Endodermal cell (in vitro differentiated cells): ENCODE data around the gene H6PD. TPM values are rescaled to one million over a fixed set of nuclear protein-coding genes. Genes with fewer than 3 reads are reported as not detected.
"Not testable (repeated sequence)": the region's sequence is repeated elsewhere in the genome, so short reads cannot be mapped to it uniquely, and the experiment has no call there.

Source experiments
- DNase-seq: peaks from one replicate; pipeline ENCODE4 v3.0.0-alpha.2; 2017
- H3K27ac ChIP-seq: 2 replicates; pipeline ENCODE4 v1.5.1; 2013; ENCODE audit warnings: mild to moderate bottlenecking, low read depth, low read length, moderate library complexity
- H3K27me3 ChIP-seq: 2 replicates; pipeline ENCODE4 v1.6.1; 2013; ENCODE audit warnings: mild to moderate bottlenecking, low read length, moderate library complexity; ENCODE audit not compliant: insufficient read depth, control insufficient read depth, poor library complexity, severe bottlenecking
- H3K36me3 ChIP-seq: 2 replicates; pipeline ENCODE4 v1.7.0; 2013; ENCODE audit warnings: mild to moderate bottlenecking, low read length, moderate library complexity; ENCODE audit not compliant: control insufficient read depth, insufficient read depth
- H3K4me1 ChIP-seq: one replicate; pipeline ENCODE4 v1.7.0; 2013; ENCODE audit warnings: low read length; ENCODE audit not compliant: control insufficient read depth, insufficient read depth
- H3K4me3 ChIP-seq: 2 replicates; pipeline ENCODE4 v1.5.1; 2013; ENCODE audit warnings: mild to moderate bottlenecking, low read length, moderate library complexity
- H3K9ac ChIP-seq: 2 replicates; pipeline ENCODE4 v1.6.1; 2013; ENCODE audit warnings: mild to moderate bottlenecking, low read length, moderate library complexity; ENCODE audit not compliant: poor library complexity, severe bottlenecking; ENCODE audit errors: extremely low read depth
- H3K9me3 ChIP-seq: 2 replicates; pipeline ENCODE4 v1.6.1; 2013; ENCODE audit warnings: mild to moderate bottlenecking, low read length, moderate library complexity; ENCODE audit not compliant: control insufficient read depth
- H3K27ac Mint-ChIP-seq: 2 replicates; pipeline ENCODE4 v1.8.0; 2020; ENCODE audit warnings: mixed read lengths
- H3K27me3 Mint-ChIP-seq: 2 replicates; pipeline ENCODE4 v1.8.0; 2021; ENCODE audit warnings: mild to moderate bottlenecking, mixed read lengths; ENCODE audit not compliant: insufficient read depth
- H3K36me3 Mint-ChIP-seq: 2 replicates; pipeline ENCODE4 v1.8.0; 2020; ENCODE audit warnings: low read depth, mixed read lengths
- H3K4me1 Mint-ChIP-seq: 2 replicates; pipeline ENCODE4 v1.8.0; 2020; ENCODE audit warnings: mixed read lengths
- H3K4me3 Mint-ChIP-seq: 2 replicates; pipeline ENCODE4 v1.8.0; 2020; ENCODE audit warnings: mild to moderate bottlenecking, moderate library complexity, mixed read lengths
- H3K9me3 Mint-ChIP-seq: 2 replicates; pipeline ENCODE4 v1.8.0; 2020; ENCODE audit warnings: mild to moderate bottlenecking, mixed read lengths
- WGBS, 2 experiments: methylation state at CpG; one replicate each; pipeline versions ENCODE4 v1.1.5 to v1.1.7; 2013; ENCODE audit warnings: missing lambda C conversion rate in 2 of 2, mixed read lengths in 1 of 2; ENCODE audit not compliant: insufficient coverage in 1 of 2, insufficient read length in 1 of 2; 5-methylcytosine and 5-hydroxymethylcytosine counted together
- total RNA-seq, 2 donors: library from RNA; stranded (reverse); fragmentation: NEBNext Ultra II Directional in 1 of 2; extraction: Animal tissue kit (Norgen Biotek cat#: 25700) in 1 of 2; gene quantifications; 2 replicates in 1 of 2; 3 replicates in 1 of 2; pipeline ENCODE4 v1.2.1, GENCODE V29; 2021
- TF ChIP-seq, protein P1 (sequence below): fragments of 200-600 bp; sonication (generic); conservative IDR thresholded peaks from 2 replicates; pipeline ENCODE4 v1.5.0; 2021; ENCODE audit warnings: antibody characterized with exemption, mild to moderate bottlenecking

The H6PD gene
- total RNA-seq, 2 donors from 2014 or later = 21.5 to 34.4 TPM

- Mint-ChIP-seq H3K4me1 (peaks cover 14% of the 10 kb centered on the region), H3K27me3 (no peaks in the 10 kb centered on the region), H3K4me3 (no peak overlapping the region), H3K27ac (no peak overlapping the region), H3K36me3 (peaks cover 6% of the 10 kb centered on the region), H3K9me3 (no peaks in the 10 kb centered on the region)
- no peaks in the 10 kb centered on the region for H3K27me3 ChIP-seq
- no peak for DNase-seq
- H3K4me3 ChIP-seq = no peak overlapping the region
- TF ChIP-seq, protein P1, sequence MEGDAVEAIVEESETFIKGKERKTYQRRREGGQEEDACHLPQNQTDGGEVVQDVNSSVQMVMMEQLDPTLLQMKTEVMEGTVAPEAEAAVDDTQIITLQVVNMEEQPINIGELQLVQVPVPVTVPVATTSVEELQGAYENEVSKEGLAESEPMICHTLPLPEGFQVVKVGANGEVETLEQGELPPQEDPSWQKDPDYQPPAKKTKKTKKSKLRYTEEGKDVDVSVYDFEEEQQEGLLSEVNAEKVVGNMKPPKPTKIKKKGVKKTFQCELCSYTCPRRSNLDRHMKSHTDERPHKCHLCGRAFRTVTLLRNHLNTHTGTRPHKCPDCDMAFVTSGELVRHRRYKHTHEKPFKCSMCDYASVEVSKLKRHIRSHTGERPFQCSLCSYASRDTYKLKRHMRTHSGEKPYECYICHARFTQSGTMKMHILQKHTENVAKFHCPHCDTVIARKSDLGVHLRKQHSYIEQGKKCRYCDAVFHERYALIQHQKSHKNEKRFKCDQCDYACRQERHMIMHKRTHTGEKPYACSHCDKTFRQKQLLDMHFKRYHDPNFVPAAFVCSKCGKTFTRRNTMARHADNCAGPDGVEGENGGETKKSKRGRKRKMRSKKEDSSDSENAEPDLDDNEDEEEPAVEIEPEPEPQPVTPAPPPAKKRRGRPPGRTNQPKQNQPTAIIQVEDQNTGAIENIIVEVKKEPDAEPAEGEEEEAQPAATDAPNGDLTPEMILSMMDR = no peak
- no peak overlapping the region for H3K27ac ChIP-seq
- H3K9me3 ChIP-seq = no peaks in the 10 kb centered on the region
- peaks cover 6% of the 10 kb centered on the region for H3K36me3 ChIP-seq
- 63 to 79% methylated on average over 7 to 9 of the region's 9 CpGs for WGBS, 2 experiments
- H3K4me1 ChIP-seq = peaks cover 4% of the 10 kb centered on the region
- H3K9ac ChIP-seq = no peak overlapping the region
Measured at GRCh38 chr1:9297831-9298230, 63.3 kb downstream of the H6PD start.

DNA sequence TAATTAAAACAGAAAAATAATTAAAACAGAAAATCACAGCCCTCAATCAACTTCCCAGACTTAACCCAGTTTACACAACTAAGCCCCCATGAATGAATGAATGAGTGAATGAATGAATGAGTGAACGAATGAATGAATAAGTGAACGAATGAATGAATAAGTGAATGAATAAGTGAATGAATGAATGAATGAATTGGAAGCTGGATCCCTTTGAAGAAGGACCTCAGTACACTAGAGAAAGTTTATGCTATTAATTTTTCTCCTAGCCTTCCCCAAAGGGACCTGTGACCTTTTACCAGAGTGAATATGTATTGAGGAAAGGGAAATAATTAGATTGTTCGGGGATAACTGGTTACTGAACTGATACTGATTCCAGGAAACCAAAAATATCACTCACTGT, 63.7 kb downstream of the H6PD start:
- Histone ChIP-seq H3K4me1 (peaks cover 4% of the 10 kb centered on the region), H3K4me3 (no peak overlapping the region), H3K9ac (no peak overlapping the region), H3K9me3 (no peaks in the 10 kb centered on the region), H3K27me3 (no peaks in the 10 kb centered on the region), H3K36me3 (peaks cover 6% of the 10 kb centered on the region), H3K27ac (no peak overlapping the region)
- H3K27ac Mint-ChIP-seq = no peak overlapping the region
- no peak overlapping the region for H3K4me3 Mint-ChIP-seq
- no peaks in the 10 kb centered on the region for H3K9me3 Mint-ChIP-seq
- no peaks in the 10 kb centered on the region for H3K27me3 Mint-ChIP-seq
- H3K4me1 Mint-ChIP-seq = peaks cover 14% of the 10 kb centered on the region
- peaks cover 6% of the 10 kb centered on the region for H3K36me3 Mint-ChIP-seq
- 0% methylated on average over 3 of the region's 3 CpGs; no CpG with 5 or more reads in 1 of the 2 experiments for WGBS, 2 experiments
- TF ChIP-seq, protein P1 = no peak
- DNase-seq = no peak

- H3K9ac ChIP-seq, H3K27me3 ChIP-seq, H3K9me3 Mint-ChIP-seq, H3K36me3 ChIP-seq, H3K4me1 ChIP-seq, H3K9me3 ChIP-seq, H3K4me3 Mint-ChIP-seq, DNase-seq, H3K4me3 ChIP-seq, H3K27me3 Mint-ChIP-seq, H3K36me3 Mint-ChIP-seq, H3K27ac ChIP-seq: not testable (repeated sequence)
- Mint-ChIP-seq H3K27ac (peak overlapping the region; percentile 35), H3K4me1 (peaks cover 13% of the 10 kb centered on the region)
- WGBS, 2 experiments = 93% methylated on average over 11 to 14 of the region's 16 CpGs
Measured at GRCh38 chr1:9299571-9300541, 65.3 kb downstream of the H6PD start.
